IMR-90 (cell line): ENCODE results near the gene USO1. TPM values are rescaled to one million over a fixed set of nuclear protein-coding genes. Genes with fewer than 3 reads are reported as not detected.
A peak's percentile ranks its signal among the peaks of the same experiment; 100 is the strongest.

Source experiments
- ATAC-seq: fragments of 200-7000 bp; cut with Tn5 transposase; 2 replicates; pipeline ENCODE4 v1.9.1; 2020; ENCODE audit warnings: low read depth, mild to moderate bottlenecking, moderate library complexity
- BruUV-seq: library from RNA; stranded (reverse); fragments of 400-500 nt; replicated peaks from 2 replicates; lab custom pipeline; 2021; lab: Mats Ljungman, UMichigan
- CTCF ChIA-PET: fragments of 300-600 bp; formaldehyde crosslinking; extraction: SDS; loops from one replicate; lab custom pipeline; 2021; ENCODE audit warnings: antibody characterized with exemption; lab: Yijun Ruan, JAX
- POLR2A ChIA-PET: fragments of 300-600 bp; sonication (Branson Sonifier 250); formaldehyde crosslinking; loops from one replicate; lab custom pipeline; 2022; ENCODE audit warnings: antibody characterized with exemption; ENCODE audit not compliant: unreplicated experiment; lab: Charles Lee
- DNase-seq: peaks from one replicate; pipeline ENCODE4 v3.0.0; 2013
- H2AFZ ChIP-seq: replicated peaks from 2 replicates; pipeline ENCODE3; 2013; ENCODE audit warnings: low read length, mild to moderate bottlenecking; ENCODE audit not compliant: poor library complexity
- H2AK5ac ChIP-seq: 2 replicates; pipeline ENCODE4 v1.6.1; 2013; ENCODE audit warnings: low read depth, low read length, inconsistent platforms
- H2AK9ac ChIP-seq: replicated peaks from 2 replicates; pipeline ENCODE3; 2013; ENCODE audit warnings: mild to moderate bottlenecking, low read depth, low read length, moderate library complexity; ENCODE audit not compliant: poor library complexity
- H2BK120ac ChIP-seq: 2 replicates; pipeline ENCODE4 v1.6.1; 2013; ENCODE audit warnings: low read depth, low read length, inconsistent platforms
- H2BK15ac ChIP-seq: 3 replicates; pipeline ENCODE4 v1.6.1; 2013; ENCODE audit warnings: low read depth, low read length, inconsistent platforms
- H2BK20ac ChIP-seq: 2 replicates; pipeline ENCODE4 v1.6.1; 2013; ENCODE audit warnings: low read depth, mild to moderate bottlenecking, inconsistent platforms, low read length, moderate library complexity
- H2BK5ac ChIP-seq: 2 replicates; pipeline ENCODE4 v1.6.1; 2013; ENCODE audit warnings: mild to moderate bottlenecking, low read depth, low read length, inconsistent platforms; ENCODE audit not compliant: poor library complexity, severe bottlenecking
- H3K14ac ChIP-seq: replicated peaks from 2 replicates; pipeline ENCODE4 v1.6.1; 2013; ENCODE audit warnings: low read depth, low read length, inconsistent platforms
- H3K18ac ChIP-seq: 2 replicates; pipeline ENCODE4 v1.6.1; 2013; ENCODE audit warnings: low read depth, low read length, control low read depth
- H3K23ac ChIP-seq: 2 replicates; pipeline ENCODE4 v1.6.1; 2013; ENCODE audit warnings: low read depth, low read length, inconsistent platforms
- H3K27ac ChIP-seq: 2 replicates; pipeline ENCODE4 v1.5.1; 2013; ENCODE audit warnings: mild to moderate bottlenecking, control low read depth, low read length; ENCODE audit not compliant: insufficient read depth
- H3K27me3 ChIP-seq: 2 replicates; pipeline ENCODE4 v1.6.1; 2013; ENCODE audit warnings: low read length; ENCODE audit not compliant: control insufficient read depth, insufficient read depth
- H3K36me3 ChIP-seq: 2 replicates; pipeline ENCODE4 v1.6.1; 2013; ENCODE audit warnings: low read length, mixed read lengths; ENCODE audit not compliant: control insufficient read depth, insufficient read depth
- H3K4ac ChIP-seq: 2 replicates; pipeline ENCODE4 v1.6.1; 2013; ENCODE audit warnings: low read depth, low read length, inconsistent platforms
- H3K4me1 ChIP-seq: 2 replicates; pipeline ENCODE4 v1.6.1; 2013; ENCODE audit warnings: low read length, mixed read lengths; ENCODE audit not compliant: control insufficient read depth, insufficient read depth
- H3K4me2 ChIP-seq: 2 replicates; pipeline ENCODE4 v1.6.1; 2013; ENCODE audit warnings: low read depth, mild to moderate bottlenecking, control low read depth, low read length, moderate library complexity
- H3K4me3 ChIP-seq: 2 replicates; pipeline ENCODE4 v1.5.1; 2013; ENCODE audit warnings: low read depth, mild to moderate bottlenecking, control low read depth, low read length, moderate library complexity; ENCODE audit not compliant: insufficient read depth
- H3K56ac ChIP-seq: 2 replicates; pipeline ENCODE4 v1.6.1; 2013; ENCODE audit warnings: low read length, inconsistent platforms; ENCODE audit not compliant: insufficient read depth; ENCODE audit errors: extremely low read depth
- H3K79me1 ChIP-seq, 2 experiments: 2 replicates each; pipeline ENCODE4 v1.6.1; 2013; ENCODE audit warnings: low read length in 2 of 2, inconsistent platforms in 1 of 2, low read depth in 1 of 2
- H3K9ac ChIP-seq: 2 replicates; pipeline ENCODE4 v1.6.1; 2013; ENCODE audit warnings: low read depth, low read length, control low read depth
- H3K9me1 ChIP-seq: 2 replicates; pipeline ENCODE4 v1.6.1; 2013; ENCODE audit warnings: low read length, inconsistent platforms; ENCODE audit not compliant: insufficient read depth
- H3K9me3 ChIP-seq: 2 replicates; pipeline ENCODE4 v1.6.1; 2013; ENCODE audit warnings: low read length; ENCODE audit not compliant: control insufficient read depth, insufficient read depth
- H4K20me1 ChIP-seq: 2 replicates; pipeline ENCODE4 v1.6.1; 2013; ENCODE audit warnings: low read length, inconsistent platforms; ENCODE audit not compliant: insufficient read depth
- H4K5ac ChIP-seq: 2 replicates; pipeline ENCODE4 v1.6.1; 2013; ENCODE audit warnings: mild to moderate bottlenecking, low read depth, low read length, control low read depth
- H4K8ac ChIP-seq, 2 experiments: 2 replicates each; pipeline ENCODE4 v1.6.1; 2013; ENCODE audit warnings: low read depth in 2 of 2, low read length in 2 of 2, control low read depth in 1 of 2, inconsistent platforms in 1 of 2
- H4K91ac ChIP-seq: 2 replicates; pipeline ENCODE4 v1.6.1; 2013; ENCODE audit warnings: low read depth, low read length, inconsistent platforms; ENCODE audit not compliant: insufficient read depth
- BHLHE40 ChIP-seq: fragments of 150-350 bp; IDR thresholded peaks from 2 replicates; pipeline ENCODE4 v1.6.1; 2016; ENCODE audit warnings: mild to moderate bottlenecking, low read depth, low read length
- CEBPB ChIP-seq: IDR thresholded peaks from 2 replicates; pipeline ENCODE4 v1.6.1; 2012; ENCODE audit warnings: low read depth, low read length, improper control_type of control experiment
- CHD1 ChIP-seq: IDR thresholded peaks from 2 replicates; pipeline ENCODE4 v1.6.1; 2012; ENCODE audit warnings: low read depth, low read length, improper control_type of control experiment
- FOS ChIP-seq: fragments of 150-350 bp; IDR thresholded peaks from 2 replicates; pipeline ENCODE4 v1.6.1; 2016; ENCODE audit warnings: low read depth, low read length
- MAFK ChIP-seq: IDR thresholded peaks from 2 replicates; pipeline ENCODE4 v1.6.1; 2012; ENCODE audit warnings: low read depth, low read length, improper control_type of control experiment
- MAZ ChIP-seq: IDR thresholded peaks from 2 replicates; pipeline ENCODE4 v1.6.1; 2012; ENCODE audit warnings: low read depth, mild to moderate bottlenecking, low read length, improper control_type of control experiment, moderate library complexity, borderline replicate concordance
- MXI1 ChIP-seq: IDR thresholded peaks from 2 replicates; pipeline ENCODE4 v1.6.1; 2012; ENCODE audit warnings: low read depth, mild to moderate bottlenecking, low read length, moderate library complexity, borderline replicate concordance
- NFE2L2 ChIP-seq: fragments of 150-350 bp; IDR thresholded peaks from 2 replicates; pipeline ENCODE4 v1.6.1; 2016; ENCODE audit warnings: low read depth, mild to moderate bottlenecking, low read length
- POLR2A ChIP-seq: IDR thresholded peaks from 2 replicates; pipeline ENCODE4 v1.6.1; 2012; ENCODE audit warnings: mild to moderate bottlenecking, low read depth, low read length
- RAD21 ChIP-seq: IDR thresholded peaks from 2 replicates; pipeline ENCODE4 v1.6.1; 2012; ENCODE audit warnings: low read length, improper control_type of control experiment
- RCOR1 ChIP-seq: IDR thresholded peaks from 2 replicates; pipeline ENCODE4 v1.6.1; 2012; ENCODE audit warnings: mild to moderate bottlenecking, low read length, improper control_type of control experiment; ENCODE audit not compliant: insufficient replicate concordance
- RFX5 ChIP-seq: IDR thresholded peaks from 2 replicates; pipeline ENCODE4 v1.8.0; 2012; ENCODE audit warnings: low read depth, mild to moderate bottlenecking, low read length, moderate library complexity
- SMC3 ChIP-seq: fragments of 150-350 bp; IDR thresholded peaks from 2 replicates; pipeline ENCODE4 v1.6.1; 2016; ENCODE audit warnings: low read depth, mild to moderate bottlenecking, antibody characterized with exemption, low read length, moderate library complexity
- WGBS, 2 experiments: methylation state at CpG; one replicate each; pipeline versions ENCODE4 v1.1.5 to v1.1.7; 2013; ENCODE audit warnings: missing lambda C conversion rate in 2 of 2; ENCODE audit not compliant: insufficient read length in 1 of 2; ENCODE audit errors: extremely low coverage in 2 of 2; 5-methylcytosine and 5-hydroxymethylcytosine counted together
- dilution Hi-C: fragments of 300-500 bp; cut with HindIII; formaldehyde crosslinking; loops from one replicate; pipeline ENCODE4 v1.14.3; 2018; ENCODE audit warnings: low sequenced_read_pairs; ENCODE audit not compliant: unreplicated experiment
- in situ Hi-C: fragments of 300-500 bp; cut with MboI; formaldehyde crosslinking; loops from 3 replicates; pipeline ENCODE4 v1.14.3; 2019; ENCODE audit warnings: low sequenced_read_pairs, inconsistent platforms, mixed read lengths
- intact Hi-C: fragments of 100-400 bp; cut with micrococcal nuclease; formaldehyde crosslinking; loops from 2 replicates; pipeline ENCODE4 v1.10.0; 2022
- polyA plus RNA-seq, 3 experiments: library from polyadenylated mRNA; depleted of rRNA; stranded (reverse); fragments of >200 nt; gene quantifications; 2 replicates each; pipeline ENCODE4 v1.2.3, GENCODE V29; 2012; ENCODE audit warnings: low replicate concordance in 1 of 3
- total RNA-seq: library from RNA; depleted of rRNA; stranded (reverse); fragments of >200 nt; gene quantifications from 2 replicates; pipeline ENCODE4 v1.2.3, GENCODE V29; 2012
- TF ChIP-seq, protein P1 (sequence below): fragments of 150-350 bp; IDR thresholded peaks from 2 replicates; pipeline ENCODE4 v1.6.1; 2016; ENCODE audit warnings: low read depth, mild to moderate bottlenecking, low read length, moderate library complexity, borderline replicate concordance
- TF ChIP-seq, protein P2 (sequence below): conservative IDR thresholded peaks from 2 replicates; pipeline ENCODE4 v1.5.1; 2012; ENCODE audit warnings: mild to moderate bottlenecking, low read depth, low read length, improper control_type of control experiment
- TF ChIP-seq, protein P3 (sequence below): fragments of 150-350 bp; IDR thresholded peaks from 2 replicates; pipeline ENCODE4 v1.6.1; 2017; ENCODE audit warnings: mild to moderate bottlenecking, antibody characterized with exemption, low read length, low read depth

USO1 gene
- total and polyA plus RNA-seq, 2 of the 4 experiments (the other 2 are of a cell fraction) = 63.7 to 121 TPM

GRCh38 chr4:75718529-75718928 lies 5.8 kb upstream of the USO1 start:
- WGBS, 2 experiments = no CpG with 5 or more reads among the region's 2 CpGs
- intact Hi-C loops (no loop called here), in situ Hi-C loops (no loop called here), dilution Hi-C loops (no loop called here)
- no peak overlapping the region for H2BK15ac ChIP-seq
- no peaks in the 10 kb centered on the region for H3K36me3 ChIP-seq
- ATAC-seq (no peak), DNase-seq (peak; percentile 33)
- H4K5ac ChIP-seq = no peak overlapping the region
- no peaks in the 10 kb centered on the region for H3K9me3 ChIP-seq
- H3K9ac ChIP-seq = no peak overlapping the region
- H3K4me2 ChIP-seq = no peak overlapping the region
- 0 out of 2 replicates have a peak, but pooled peaks cover 3% of the 10 kb centered on the region for H3K9me1 ChIP-seq
- CTCF ChIA-PET = no interaction called here
- H3K79me1 ChIP-seq = peaks cover 6 to 42% of the 10 kb centered on the region in 2 experiments; a peak in 2 of 4 replicates
- no TSS peak for BruUV-seq
- peak overlapping the region; percentile 37 for H2AFZ ChIP-seq
- 0 out of 2 replicates have a peak overlapping the region, but pooled peaks have one; percentile 8 for H3K14ac ChIP-seq
- no peak overlapping the region for H4K91ac ChIP-seq
- H2BK5ac ChIP-seq = peak overlapping the region; percentile 11
- H3K27me3 ChIP-seq = no peaks in the 10 kb centered on the region
- H3K4ac ChIP-seq = 0 out of 2 replicates have a peak overlapping the region, but pooled peaks have one; percentile 35
- no peak overlapping the region for H2BK20ac ChIP-seq
- H3K23ac ChIP-seq = no peak overlapping the region
- H3K18ac ChIP-seq = no peak overlapping the region
- TF ChIP-seq, protein P1, sequence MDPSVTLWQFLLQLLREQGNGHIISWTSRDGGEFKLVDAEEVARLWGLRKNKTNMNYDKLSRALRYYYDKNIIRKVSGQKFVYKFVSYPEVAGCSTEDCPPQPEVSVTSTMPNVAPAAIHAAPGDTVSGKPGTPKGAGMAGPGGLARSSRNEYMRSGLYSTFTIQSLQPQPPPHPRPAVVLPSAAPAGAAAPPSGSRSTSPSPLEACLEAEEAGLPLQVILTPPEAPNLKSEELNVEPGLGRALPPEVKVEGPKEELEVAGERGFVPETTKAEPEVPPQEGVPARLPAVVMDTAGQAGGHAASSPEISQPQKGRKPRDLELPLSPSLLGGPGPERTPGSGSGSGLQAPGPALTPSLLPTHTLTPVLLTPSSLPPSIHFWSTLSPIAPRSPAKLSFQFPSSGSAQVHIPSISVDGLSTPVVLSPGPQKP = no peak
- TF ChIP-seq RCOR1 = no peak
- TF ChIP-seq, protein P2, sequence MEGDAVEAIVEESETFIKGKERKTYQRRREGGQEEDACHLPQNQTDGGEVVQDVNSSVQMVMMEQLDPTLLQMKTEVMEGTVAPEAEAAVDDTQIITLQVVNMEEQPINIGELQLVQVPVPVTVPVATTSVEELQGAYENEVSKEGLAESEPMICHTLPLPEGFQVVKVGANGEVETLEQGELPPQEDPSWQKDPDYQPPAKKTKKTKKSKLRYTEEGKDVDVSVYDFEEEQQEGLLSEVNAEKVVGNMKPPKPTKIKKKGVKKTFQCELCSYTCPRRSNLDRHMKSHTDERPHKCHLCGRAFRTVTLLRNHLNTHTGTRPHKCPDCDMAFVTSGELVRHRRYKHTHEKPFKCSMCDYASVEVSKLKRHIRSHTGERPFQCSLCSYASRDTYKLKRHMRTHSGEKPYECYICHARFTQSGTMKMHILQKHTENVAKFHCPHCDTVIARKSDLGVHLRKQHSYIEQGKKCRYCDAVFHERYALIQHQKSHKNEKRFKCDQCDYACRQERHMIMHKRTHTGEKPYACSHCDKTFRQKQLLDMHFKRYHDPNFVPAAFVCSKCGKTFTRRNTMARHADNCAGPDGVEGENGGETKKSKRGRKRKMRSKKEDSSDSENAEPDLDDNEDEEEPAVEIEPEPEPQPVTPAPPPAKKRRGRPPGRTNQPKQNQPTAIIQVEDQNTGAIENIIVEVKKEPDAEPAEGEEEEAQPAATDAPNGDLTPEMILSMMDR = no peak
- no peak for TF ChIP-seq MAFK
- TF ChIP-seq BHLHE40 = no peak
- no peak for TF ChIP-seq RAD21
- no peak for TF ChIP-seq RFX5
- no peak for TF ChIP-seq FOS
- no peak for TF ChIP-seq CHD1
- TF ChIP-seq, protein P3, sequence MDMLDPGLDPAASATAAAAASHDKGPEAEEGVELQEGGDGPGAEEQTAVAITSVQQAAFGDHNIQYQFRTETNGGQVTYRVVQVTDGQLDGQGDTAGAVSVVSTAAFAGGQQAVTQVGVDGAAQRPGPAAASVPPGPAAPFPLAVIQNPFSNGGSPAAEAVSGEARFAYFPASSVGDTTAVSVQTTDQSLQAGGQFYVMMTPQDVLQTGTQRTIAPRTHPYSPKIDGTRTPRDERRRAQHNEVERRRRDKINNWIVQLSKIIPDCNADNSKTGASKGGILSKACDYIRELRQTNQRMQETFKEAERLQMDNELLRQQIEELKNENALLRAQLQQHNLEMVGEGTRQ = no peak
- no peak for TF ChIP-seq CEBPB
- no peak for TF ChIP-seq MXI1
- TF ChIP-seq NFE2L2 = no peak
- no peak for TF ChIP-seq MAZ
- no peak for TF ChIP-seq SMC3
- TF ChIP-seq POLR2A = no peak
- H4K8ac ChIP-seq = peak overlapping the region in 1 of 2 experiments; percentile 77; a peak in 2 of 4 replicates
- no peak overlapping the region for H2AK5ac ChIP-seq
- H3K4me3 ChIP-seq = no peak overlapping the region
- H3K27ac ChIP-seq = no peak overlapping the region
- POLR2A ChIA-PET = no interaction called here
- no peaks in the 10 kb centered on the region for H4K20me1 ChIP-seq
- H2AK9ac ChIP-seq = no peak overlapping the region
- no peak overlapping the region for H3K56ac ChIP-seq
- H3K4me1 ChIP-seq = peaks cover 17% of the 10 kb centered on the region
- H2BK120ac ChIP-seq = no peak overlapping the region
